ENCODE data around the gene WDR5. TPM values are rescaled to one million over a fixed set of nuclear protein-coding genes. Genes with fewer than 3 reads are reported as not detected.

The WDR5 gene
- total RNA-seq = 10 to 100 TPM; 13.6 to 18.3 (median 15.0) TPM
- 10 to 100 TPM; 10.8 to 33.6 (median 11.6) TPM for polyA plus RNA-seq

- H3K9me3 ChIP-seq = no peaks in the 10 kb centered on the region
- TF ChIP-seq POLR2AphosphoS5 (IDR thresholded peaks at IDR 0.05) (peak; percentile 46 to 77 (median 74)), CTCF (IDR thresholded peaks at IDR 0.05) (no peak), POLR2A (IDR thresholded peaks at IDR 0.05) (peak; percentile 16), EP300 (IDR thresholded peaks at IDR 0.05) (no peak)
- peaks cover 0 to 7% (median 3%) of the 10 kb centered on the region in 4 donors for H3K36me3 ChIP-seq
- WGBS, 2 donors = 0% methylated on average over 81 of the region's 81 CpGs
- intact Hi-C loops (cut with DNase I) = loop anchor here (1.0 kb wide), 2 partner anchors 28 to 68 kb away; no protein-coding TSS in a partner anchor
- peak within 1 kb of the TSS; percentile 87 to 95 (median 90) for H3K27ac ChIP-seq
- H3K4me3 ChIP-seq = peak within 1 kb of the TSS; percentile 63 to 96 (median 84)
- peak; percentile 96 for DNase-seq
- no peaks in the 10 kb centered on the region for H3K27me3 ChIP-seq
- H3K4me1 ChIP-seq = peaks cover 0 to 56% (median 52%) of the 10 kb centered on the region in 4 donors
Observed at GRCh38 chr9:134135343-134136117, at the start of gene WDR5. Gene WDR5 (plus strand): TSS chr9:134136082. CDS start chr9:134139878, 3,796 bp downstream.

DNA sequence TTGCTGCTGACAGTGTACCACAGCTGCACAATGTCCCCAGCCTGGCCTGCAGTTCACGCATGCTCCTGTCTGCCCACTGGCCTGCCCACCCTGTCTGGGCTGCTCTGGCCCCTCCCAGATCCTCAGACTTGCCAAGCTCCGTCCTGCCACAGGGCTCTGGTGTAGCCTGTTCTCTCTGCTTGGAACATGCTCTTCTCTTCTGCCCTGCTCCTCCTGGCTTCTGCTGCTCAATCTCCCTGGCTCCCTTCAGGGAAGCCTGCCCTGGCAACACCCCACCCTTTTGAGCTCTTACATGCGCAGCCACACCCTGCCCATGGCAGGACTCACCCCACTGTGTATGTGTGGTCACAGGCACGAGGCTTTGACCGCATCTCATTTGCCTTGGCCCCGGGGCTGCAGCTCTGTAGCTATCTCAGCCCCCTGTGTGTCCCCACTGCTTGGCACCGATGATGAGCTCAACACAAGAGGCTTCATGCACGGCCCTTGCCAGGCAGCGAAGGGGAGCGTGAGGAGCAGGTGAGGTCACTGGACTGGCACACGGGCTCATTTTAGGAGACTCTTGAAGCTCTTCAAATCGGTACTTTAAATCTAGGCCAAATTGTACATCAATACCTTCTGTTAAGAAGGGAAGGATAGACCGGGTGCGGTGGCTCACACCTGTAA, 47.7 kb upstream of the WDR5 start:
- Histone ChIP-seq H3K4me3 (no peak overlapping the region), H3K9me3 (peaks cover 0 to 2% (median 0%) of the 10 kb centered on the region in 4 donors), H3K27me3 (peaks cover 0 to 4% (median 0%) of the 10 kb centered on the region in 3 donors), H3K4me1 (no peaks in the 10 kb centered on the region), H3K27ac (no peak overlapping the region), H3K36me3 (no peaks in the 10 kb centered on the region)
- intact Hi-C loops (cut with DNase I) = no loop called here
- WGBS, 2 donors = 63 to 80% methylated on average over 14 of the region's 14 CpGs
- no peak for DNase-seq
- TF ChIP-seq CTCF (IDR thresholded peaks at IDR 0.05) = no peak
- TF ChIP-seq POLR2AphosphoS5 (IDR thresholded peaks at IDR 0.05) = no peak
- TF ChIP-seq EP300 (IDR thresholded peaks at IDR 0.05) = no peak
- no peak for TF ChIP-seq POLR2A (IDR thresholded peaks at IDR 0.05)

GRCh38 chr9:134089972-134090371, 45.9 kb upstream of the WDR5 start:
- TF ChIP-seq CTCF (IDR thresholded peaks at IDR 0.05) (no peak), POLR2AphosphoS5 (IDR thresholded peaks at IDR 0.05) (no peak), EP300 (IDR thresholded peaks at IDR 0.05) (no peak), POLR2A (IDR thresholded peaks at IDR 0.05) (no peak)
- Histone ChIP-seq H3K9me3 (peaks cover 0 to 2% (median 0%) of the 10 kb centered on the region in 4 donors), H3K27me3 (peaks cover 0 to 4% (median 0%) of the 10 kb centered on the region in 3 donors), H3K4me1 (no peaks in the 10 kb centered on the region), H3K4me3 (no peak overlapping the region), H3K27ac (no peak overlapping the region), H3K36me3 (no peaks in the 10 kb centered on the region)
- no peak for DNase-seq
- 66 to 83% methylated on average over 4 of the region's 4 CpGs for WGBS, 2 donors
- intact Hi-C loops (cut with DNase I) = loop anchor here (10.0 kb wide), 1 partner anchor 295 kb away; no protein-coding TSS in a partner anchor

GRCh38 chr9:134099123-134099761, 36.6 kb upstream of the WDR5 start:
- Histone ChIP-seq H3K9me3 (no peaks in the 10 kb centered on the region), H3K4me1 (no peaks in the 10 kb centered on the region), H3K27me3 (no peaks in the 10 kb centered on the region), H3K4me3 (no peak overlapping the region), H3K27ac (no peak overlapping the region), H3K36me3 (no peaks in the 10 kb centered on the region)
- intact Hi-C loops (cut with DNase I) = loop anchor here (10.0 kb wide), 1 partner anchor 304 kb away; no protein-coding TSS in a partner anchor
- 36 to 45% methylated on average over 13 of the region's 13 CpGs for WGBS, 2 donors
- TF ChIP-seq EP300 (IDR thresholded peaks at IDR 0.05) (no peak), POLR2A (IDR thresholded peaks at IDR 0.05) (no peak), POLR2AphosphoS5 (IDR thresholded peaks at IDR 0.05) (no peak), CTCF (IDR thresholded peaks at IDR 0.05) (peak; percentile 37 to 63 (median 60))
- DNase-seq = no peak
